KBM-7 (cell line): ENCODE results near the gene DIP2A.
"Not testable (repeated sequence)": the region's sequence is repeated elsewhere in the genome, so short reads cannot be mapped to it uniquely, and the experiment has no call there.

Experiments
- DNase-seq: peaks from one replicate; pipeline ENCODE4 v3.0.0-alpha.2; 2015
- in situ Hi-C: fragments of 300-500 bp; cut with MboI; formaldehyde crosslinking; loops from 2 replicates; pipeline ENCODE4 v1.14.3; 2020; ENCODE audit warnings: low sequenced_read_pairs, low pct_unique_long_range_greater_than_20kb, mixed read lengths

The DIP2A gene

DNA sequence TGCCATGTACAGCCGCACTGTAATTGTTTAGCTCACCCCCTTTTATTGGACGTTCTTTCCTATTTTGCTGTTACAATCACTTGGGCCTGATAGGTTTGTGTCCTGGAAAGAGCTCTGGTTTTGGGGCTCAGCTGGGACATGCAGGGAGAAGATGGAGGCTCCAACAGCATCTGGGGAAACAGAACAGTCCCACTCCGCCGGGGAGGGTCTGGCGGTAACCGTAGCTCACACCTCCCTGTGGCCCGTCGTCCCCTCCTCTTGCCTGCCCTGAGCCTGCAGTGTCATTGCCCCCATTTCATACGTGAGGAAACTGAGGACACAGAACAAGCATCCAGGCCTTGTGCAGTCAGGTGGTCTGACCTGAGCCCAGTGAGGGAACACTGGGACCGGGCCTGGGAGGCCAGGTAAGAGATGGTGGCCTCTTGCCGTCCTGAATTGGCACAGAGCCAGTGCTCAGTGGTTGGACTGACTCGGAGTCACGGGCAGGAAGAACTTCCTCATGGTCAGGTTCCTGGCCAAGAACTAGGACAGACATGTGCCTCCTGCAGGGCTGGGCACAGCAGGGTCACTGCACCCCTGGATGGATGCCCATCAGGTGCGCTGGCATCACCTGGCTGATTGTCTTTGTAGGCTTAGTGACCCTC lies 104.4 kb downstream of the DIP2A start:
- in situ Hi-C loops: no loop called here
- DNase-seq: no peak

- in situ Hi-C loops: no loop called here
Measured at GRCh38 chr21:46564391-46564790, 105.7 kb downstream of the DIP2A start.

DNA sequence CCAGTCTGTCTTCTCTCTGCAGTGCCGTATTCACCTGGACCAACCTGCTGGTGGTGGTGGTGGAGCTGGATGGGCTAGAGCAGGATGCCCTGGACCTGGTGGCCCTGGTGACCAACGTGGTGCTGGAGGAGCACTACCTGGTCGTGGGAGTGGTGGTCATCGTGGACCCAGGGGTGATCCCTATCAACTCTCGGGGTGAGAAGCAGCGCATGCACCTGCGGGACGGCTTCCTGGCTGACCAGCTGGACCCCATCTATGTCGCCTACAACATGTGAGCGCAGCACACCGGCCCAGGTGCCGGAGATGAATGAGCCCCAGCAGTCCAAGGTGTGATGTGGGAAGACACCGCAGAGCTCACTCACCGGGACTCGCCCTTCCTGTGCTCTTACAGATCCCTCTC lies 108.7 kb downstream of the DIP2A start:
- in situ Hi-C loops: no loop called here
- no peak for DNase-seq

More at GRCh38 chr21:46564391-46564790, 105.7 kb downstream of the DIP2A start:
- DNase-seq: no peak

DNA sequence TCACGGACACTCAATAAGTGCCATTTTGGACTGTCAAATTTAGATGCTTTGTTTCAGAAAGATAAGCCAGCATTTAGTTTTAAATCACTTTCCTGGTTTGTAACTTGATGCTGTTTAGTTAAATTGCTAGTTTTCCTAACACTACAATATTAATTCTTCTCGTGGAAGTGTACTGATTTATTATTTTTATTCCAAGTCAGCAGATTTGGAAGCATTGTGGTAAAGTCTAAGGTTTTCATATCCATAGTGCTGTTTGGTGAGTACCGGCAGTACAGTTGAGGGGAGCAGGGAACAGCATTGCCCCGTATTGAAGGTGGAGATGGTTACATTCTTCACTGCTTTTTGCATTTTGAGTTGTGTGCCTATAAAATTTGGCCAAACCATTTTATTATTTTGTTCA lies 109.9 kb downstream of the DIP2A start:
- in situ Hi-C loops: no loop called here
- DNase-seq: no peak

GRCh38 chr21:46569081-46569480 lies 110.4 kb downstream of the DIP2A start:
- in situ Hi-C loops: no loop called here
- DNase-seq: no peak

DNA sequence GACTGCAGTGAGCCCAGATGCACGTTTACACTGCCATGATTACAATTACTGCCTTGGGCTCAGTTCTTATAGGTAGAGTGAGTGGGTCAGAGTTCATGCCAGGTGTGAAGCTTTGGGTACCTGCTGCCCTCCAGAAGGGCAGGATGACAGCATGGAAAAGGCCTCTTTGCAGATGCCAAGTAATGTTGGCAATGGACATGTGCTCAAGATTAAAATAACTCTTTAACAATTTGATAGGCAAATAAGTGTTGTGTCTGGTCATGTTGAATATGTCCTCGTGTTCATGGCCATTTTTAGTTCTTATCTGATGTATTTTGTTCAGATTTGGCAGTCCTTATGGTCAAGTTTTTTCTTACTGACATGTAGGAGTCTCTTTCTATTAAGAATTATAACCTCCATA lies 111.4 kb downstream of the DIP2A start:
- DNase-seq: no peak
- in situ Hi-C loops: no loop called here

- in situ Hi-C loops: no loop called here
- no peak for DNase-seq
Measured at GRCh38 chr21:46570631-46571030, 111.9 kb downstream of the DIP2A start.

DNA sequence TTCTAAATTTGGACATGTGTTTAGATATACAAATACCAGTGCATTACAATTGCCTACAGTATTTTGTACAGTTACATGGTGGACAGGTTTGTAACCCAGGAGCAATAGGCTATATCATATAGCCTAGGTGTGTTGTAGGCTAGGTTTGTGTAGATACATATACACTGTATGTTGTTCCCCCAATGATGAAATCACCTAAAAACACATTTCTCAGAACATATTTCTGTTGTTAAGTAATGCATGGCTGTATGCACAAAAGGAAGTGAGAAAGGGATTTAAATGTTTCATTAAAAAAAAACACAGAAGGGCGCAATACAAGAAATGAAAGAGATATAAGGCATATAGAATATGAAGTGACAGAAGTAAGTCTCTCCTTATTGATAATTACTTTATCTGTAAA lies 114.2 kb downstream of the DIP2A start:
- DNase-seq: no peak
- in situ Hi-C loops: no loop called here

GRCh38 chr21:46577786-46578185 lies 119.1 kb downstream of the DIP2A start:
- in situ Hi-C loops, DNase-seq: not testable (repeated sequence)

DNA sequence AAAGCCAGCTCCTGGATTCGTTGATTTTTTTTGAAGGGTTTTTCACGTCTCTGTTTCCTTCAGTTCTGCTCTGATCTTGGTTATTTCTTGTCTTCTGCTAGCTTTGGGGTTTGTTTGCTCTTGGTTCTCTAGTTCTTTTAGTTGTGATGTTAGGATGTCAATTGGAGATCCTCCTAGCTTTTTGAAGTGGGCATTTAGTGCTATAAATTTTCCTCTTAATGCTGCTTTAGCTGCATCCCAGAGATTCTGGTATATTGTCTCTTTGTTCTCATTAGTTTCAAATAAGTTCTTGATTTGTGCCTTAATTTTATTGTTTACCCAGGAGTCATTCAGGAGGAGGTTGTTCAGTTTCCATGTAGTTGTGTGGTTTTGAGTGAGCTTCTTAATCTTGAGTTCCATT lies 120.7 kb downstream of the DIP2A start:
- DNase-seq, in situ Hi-C loops: not testable (repeated sequence)

- in situ Hi-C loops: no loop called here
- DNase-seq: no peak
Measured at GRCh38 chr21:46581780-46582307, 123.2 kb downstream of the DIP2A start.

GRCh38 chr21:46585191-46585953 lies 126.7 kb downstream of the DIP2A start:
- in situ Hi-C loops: no loop called here
- no peak for DNase-seq

DNA sequence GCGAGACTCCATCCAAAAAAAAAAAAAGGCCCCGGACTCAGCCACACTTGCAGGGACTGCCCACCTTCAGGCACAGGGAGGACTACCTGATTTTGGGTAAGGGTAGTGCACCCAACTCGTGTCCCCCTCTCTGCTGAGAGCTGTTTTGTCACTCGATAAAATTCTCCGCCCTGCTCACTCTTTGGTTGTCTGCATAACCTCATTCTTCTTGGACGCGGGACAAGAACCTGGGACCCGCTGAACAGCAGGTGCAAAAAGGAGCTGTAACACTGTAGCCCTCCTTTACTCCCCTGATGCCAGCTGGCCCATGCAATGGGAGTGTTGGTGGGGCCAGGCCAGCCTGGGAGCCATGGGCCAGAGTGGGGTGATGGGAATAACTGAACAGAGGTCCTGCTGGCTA lies 135.6 kb downstream of the DIP2A start:
- DNase-seq: no peak
- in situ Hi-C loops: no loop called here

DNA sequence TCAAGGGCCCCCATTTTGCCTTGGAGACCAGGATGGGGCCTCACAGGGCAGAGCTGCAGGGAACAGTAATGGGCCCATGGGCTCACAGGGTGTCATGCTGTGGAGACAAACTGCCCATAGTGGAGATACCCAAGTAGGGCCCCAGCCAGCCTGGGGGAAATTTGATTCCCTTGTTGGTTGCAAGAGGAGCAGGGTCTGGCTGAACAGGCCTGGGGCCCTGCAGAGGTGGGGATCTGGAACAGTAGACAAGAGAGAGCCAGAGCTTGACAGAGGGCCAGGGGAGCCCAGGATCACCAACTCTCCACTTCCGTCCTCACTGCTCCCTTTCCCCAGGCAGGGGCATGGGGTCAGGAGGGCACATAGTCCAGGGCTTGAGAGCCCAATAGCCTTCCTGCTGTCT lies 137.5 kb downstream of the DIP2A start:
- no peak for DNase-seq
- in situ Hi-C loops: no loop called here

GRCh38 chr21:46597031-46597430 lies 138.3 kb downstream of the DIP2A start:
- in situ Hi-C loops: no loop called here
- DNase-seq: no peak

- in situ Hi-C loops: no loop called here
- no peak for DNase-seq
Measured at GRCh38 chr21:46597896-46598343, 139.2 kb downstream of the DIP2A start.

DNA sequence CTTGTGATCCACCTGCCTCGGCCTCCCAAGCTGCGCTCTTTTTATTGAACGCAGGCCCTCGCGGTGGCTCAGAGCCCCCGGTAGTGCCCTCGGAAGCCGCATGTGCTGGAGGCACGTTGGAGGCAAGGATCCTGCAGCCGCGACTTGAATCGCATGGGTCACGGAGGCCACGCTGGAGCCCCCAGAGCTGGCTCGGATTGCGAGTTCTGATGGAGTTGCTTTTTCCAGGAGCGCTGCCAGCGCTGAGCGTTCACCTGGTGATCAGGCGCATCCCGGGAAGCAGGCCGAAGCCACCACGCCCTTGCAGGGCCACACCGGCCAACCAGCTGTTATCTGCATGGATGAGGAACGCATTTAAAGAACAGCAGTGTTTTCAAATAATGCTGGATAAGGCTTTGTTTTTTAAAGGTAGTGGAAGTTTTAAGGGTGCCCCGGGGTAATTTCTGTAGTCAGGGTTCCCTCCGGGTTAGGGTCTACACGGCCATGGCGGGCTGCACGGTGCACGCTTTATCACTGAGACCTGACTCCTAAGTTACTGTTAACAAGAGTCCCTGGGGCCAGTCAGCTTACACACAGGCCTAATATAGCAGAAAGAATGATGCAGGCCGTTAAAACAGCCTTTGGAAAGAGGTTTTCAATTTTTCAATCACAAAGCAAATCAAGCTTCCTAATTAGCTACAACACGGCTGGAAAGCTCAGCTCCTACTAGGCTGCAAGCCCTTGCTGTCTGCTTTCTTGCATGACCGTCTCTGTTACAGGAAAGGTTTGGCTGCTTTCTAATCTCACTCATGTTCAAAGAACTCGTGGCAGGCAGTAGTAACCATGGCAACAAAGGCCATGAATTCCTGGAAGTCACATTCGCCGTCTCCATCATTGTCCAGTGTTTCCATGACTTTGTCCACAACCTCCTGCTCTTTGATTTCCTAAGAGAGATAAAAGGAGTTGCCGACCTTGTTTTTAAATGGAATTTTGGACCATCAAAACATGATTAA lies 140.2 kb downstream of the DIP2A start:
- in situ Hi-C loops: no loop called here
- DNase-seq: no peak

- no peak for DNase-seq
- in situ Hi-C loops: no loop called here
Measured at GRCh38 chr21:46600305-46600704, 141.6 kb downstream of the DIP2A start.

- in situ Hi-C loops: no loop called here
- DNase-seq: no peak
Measured at GRCh38 chr21:46600978-46601377, 142.3 kb downstream of the DIP2A start.
